ENCODE measurements around the gene TOR2A.

DNA sequence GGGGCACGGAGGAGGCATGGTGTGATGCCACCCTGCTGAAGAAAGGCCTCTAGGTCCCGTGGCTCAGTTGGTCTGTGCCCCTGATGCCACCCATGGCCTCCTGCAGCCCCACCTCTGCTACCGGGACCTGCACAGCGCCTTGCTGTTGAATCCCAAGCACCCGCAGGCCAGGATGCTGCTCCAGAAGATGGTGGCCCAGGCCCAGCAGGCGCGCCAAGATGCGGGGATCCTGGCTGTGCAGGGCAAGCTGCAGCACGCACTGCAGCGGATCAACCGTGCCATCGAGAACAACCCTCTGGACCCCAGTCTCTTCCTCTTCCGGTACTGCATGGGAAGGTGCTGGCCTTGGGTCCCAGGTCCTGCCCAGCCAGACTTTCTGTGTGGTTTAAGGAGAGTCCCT, 12.1 kb downstream of the TOR2A start:
- TF ChIP-seq CTCF (IDR thresholded peaks at IDR 0.05) (no peak), POLR2A (IDR thresholded peaks at IDR 0.05) (no peak), EP300 (IDR thresholded peaks at IDR 0.05) (no peak)
